T-helper 22 cell (primary cell): ENCODE data around the gene WNK3.
A peak's percentile ranks its signal among the peaks of the same experiment; 100 is the strongest.

Experiments
- DNase-seq: peaks from one replicate; pipeline ENCODE4 v3.0.0-alpha.2; 2020; ENCODE audit warnings: low read depth

WNK3 gene

GRCh38 chrX:54238588-54238987, 119.3 kb downstream of the WNK3 start:
- no peak for DNase-seq

- no peak for DNase-seq
Observed at GRCh38 chrX:54237014-54237413, 120.8 kb downstream of the WNK3 start.

GRCh38 chrX:54230435-54231148, 127.3 kb downstream of the WNK3 start:
- DNase-seq: no peak

GRCh38 chrX:54223581-54223980, 134.3 kb downstream of the WNK3 start:
- DNase-seq: no peak

GRCh38 chrX:54213603-54214002, 144.2 kb downstream of the WNK3 start:
- DNase-seq: no peak

- DNase-seq: no peak
Observed at GRCh38 chrX:54208531-54208930, 149.3 kb downstream of the WNK3 start.

- no peak for DNase-seq
Observed at GRCh38 chrX:54198262-54198661, 159.6 kb downstream of the WNK3 start.

- no peak for DNase-seq
Observed at GRCh38 chrX:54194982-54195588, 162.8 kb downstream of the WNK3 start.

- DNase-seq: no peak
Observed at GRCh38 chrX:54193085-54193821, 164.6 kb downstream of the WNK3 start.

GRCh38 chrX:54184474-54184873, 173.4 kb downstream of the WNK3 start:
- DNase-seq: no peak

- peak; percentile 39 for DNase-seq
Observed at GRCh38 chrX:54182864-54183613, 174.8 kb downstream of the WNK3 start, which contains the start of gene FAM120C. TSS of gene FAM120C (minus strand) at chrX:54183254. CDS start at chrX:54183198, 56 bp downstream.

GRCh38 chrX:54182194-54182863, 175.5 kb downstream of the WNK3 start:
- DNase-seq: peak; percentile 42

GRCh38 chrX:54181202-54181953, 176.5 kb downstream of the WNK3 start:
- DNase-seq: no peak

GRCh38 chrX:54180403-54180802, 177.4 kb downstream of the WNK3 start:
- no peak for DNase-seq

- no peak for DNase-seq
Observed at GRCh38 chrX:54178100-54178940, 179.5 kb downstream of the WNK3 start.

GRCh38 chrX:54177306-54177705, 180.5 kb downstream of the WNK3 start:
- DNase-seq: no peak

- DNase-seq: no peak
Observed at GRCh38 chrX:54173791-54174190, 184.1 kb downstream of the WNK3 start.

GRCh38 chrX:54172455-54172854, 185.4 kb downstream of the WNK3 start:
- no peak for DNase-seq

- DNase-seq: no peak
Observed at GRCh38 chrX:54171527-54172250, 186.2 kb downstream of the WNK3 start.
